HepG2 (cell line): ENCODE data around the gene FABP1. TPM values are rescaled to one million over a fixed set of nuclear protein-coding genes. Genes with fewer than 3 reads are reported as not detected.

Source experiments
- ATAC-seq: fragments of 200-7000 bp; cut with Tn5 transposase; 3 replicates; pipeline ENCODE4 v1.9.1; 2020; ENCODE audit warnings: mild to moderate bottlenecking, moderate library complexity
- BruUV-seq: library from RNA; stranded (reverse); fragments of 400-500 nt; replicated peaks from 2 replicates; lab custom pipeline; 2021; lab: Mats Ljungman, UMichigan
- CTCF ChIA-PET: fragments of 300-600 bp; formaldehyde crosslinking; extraction: SDS; loops from one replicate; lab custom pipeline; 2021; ENCODE audit warnings: low total read pairs, inconsistent platforms, low intra/inter-chr PET ratio; lab: Yijun Ruan, JAX
- POLR2A ChIA-PET: fragments of 350-600 bp; sonication (Branson Sonifier 250); formaldehyde crosslinking; loops from one replicate; lab custom pipeline; 2020; ENCODE audit warnings: antibody characterized with exemption, inconsistent platforms; lab: Yijun Ruan, JAX
- DNase-seq: peaks from one replicate; pipeline ENCODE4 v3.0.0-alpha.2; 2015; ENCODE audit warnings: low spot score
- FAIRE-seq: peaks from 3 replicates; lab custom pipeline; 2011; peaks lifted over from hg19 to GRCh38; lab: Jason Lieb, UNC
- H2AFZ ChIP-seq: one replicate; pipeline ENCODE4 v1.6.1; 2011; ENCODE audit warnings: low read length, inconsistent platforms
- H3K27ac ChIP-seq: fragments of 300-600 bp; 3 replicates; pipeline ENCODE4 v1.8.0; 2011; ENCODE audit warnings: mixed run types, mild to moderate bottlenecking, mixed read lengths, low read length, inconsistent platforms; ENCODE audit not compliant: insufficient read depth; ENCODE audit errors: extremely low read length
- H3K27me3 ChIP-seq, 2 experiments: fragments of 200-600 bp in 1 of 2; 2 replicates in 1 of 2; 3 replicates in 1 of 2; pipeline versions ENCODE4 v1.6.0 to v1.8.0; 2011; ENCODE audit warnings: low read length in 2 of 2, mild to moderate bottlenecking in 2 of 2, moderate library complexity in 2 of 2, inconsistent platforms in 1 of 2; ENCODE audit not compliant: insufficient read depth in 2 of 2, control insufficient read depth in 1 of 2
- H3K36me3 ChIP-seq, 2 experiments: fragments of 200-600 bp in 1 of 2; replicated peaks in 1 of 2; 2 replicates in 1 of 2; 3 replicates in 1 of 2; pipeline versions ENCODE4 v1.5.1 to v1.8.0; 2011; ENCODE audit warnings: low read length in 2 of 2, inconsistent platforms in 1 of 2; ENCODE audit not compliant: insufficient read depth in 2 of 2, control insufficient read depth in 1 of 2
- H3K4me1 ChIP-seq: 2 replicates; pipeline ENCODE4 v1.5.1; 2012; ENCODE audit warnings: low read length, inconsistent platforms; ENCODE audit not compliant: insufficient read depth
- H3K4me2 ChIP-seq: 2 replicates; pipeline ENCODE4 v1.6.0; 2011; ENCODE audit warnings: low read depth, low read length, inconsistent platforms
- H3K4me3 ChIP-seq, 3 experiments: fragments of 200-600 bp in 1 of 3; sonication (generic), shearing (Covaris generic) in 1 of 3; replicated peaks in 1 of 3; 2 replicates each; pipeline ENCODE4 v1.5.1; 2011 to 2016; ENCODE audit warnings: low read length in 3 of 3, inconsistent platforms in 2 of 3, low read depth in 2 of 3, mild to moderate bottlenecking in 2 of 3, control low read depth in 1 of 3, mixed read lengths in 1 of 3; ENCODE audit not compliant: insufficient read depth in 1 of 3
- H3K79me2 ChIP-seq: one replicate; pipeline ENCODE4 v1.6.1; 2011; ENCODE audit warnings: low read length, inconsistent platforms; ENCODE audit not compliant: insufficient read depth
- H3K9ac ChIP-seq: 2 replicates; pipeline ENCODE4 v1.6.0; 2011; ENCODE audit warnings: mild to moderate bottlenecking, low read depth, low read length, inconsistent platforms; ENCODE audit not compliant: insufficient read depth
- H3K9me3 ChIP-seq: 2 replicates; pipeline ENCODE4 v1.5.1; 2012; ENCODE audit warnings: mild to moderate bottlenecking, low read length
- H4K20me1 ChIP-seq: 2 replicates; pipeline ENCODE4 v1.6.0; 2011; ENCODE audit warnings: inconsistent platforms, mild to moderate bottlenecking, low read length, moderate library complexity; ENCODE audit not compliant: insufficient read depth
- BRCA1 ChIP-seq: sonication (generic); formaldehyde crosslinking; IDR thresholded peaks from 2 replicates; pipeline ENCODE4 v1.4.0; 2020; ENCODE audit warnings: missing genetic modification reagents
- DNMT1 ChIP-seq: sonication (generic); formaldehyde crosslinking; IDR thresholded peaks from 2 replicates; pipeline ENCODE4 v1.5.1; 2020; ENCODE audit warnings: mild to moderate bottlenecking, missing genetic modification reagents
- MNT ChIP-seq: fragments of 450-650 bp; IDR thresholded peaks from 2 replicates; pipeline ENCODE4 v1.6.1; 2016
- MTA3 ChIP-seq: sonication (generic); formaldehyde crosslinking; IDR thresholded peaks from 2 replicates; pipeline ENCODE4 v1.4.0; 2020; ENCODE audit warnings: missing genetic modification reagents
- MZF1 ChIP-seq: sonication (generic); formaldehyde crosslinking; IDR thresholded peaks from 2 replicates; pipeline ENCODE4 v1.8.1; 2023; ENCODE audit warnings: mild to moderate bottlenecking, missing genetic modification reagents, borderline replicate concordance
- NFIB ChIP-seq: sonication (generic); formaldehyde crosslinking; IDR thresholded peaks from 2 replicates; pipeline ENCODE4 v1.9.0; 2021; ENCODE audit warnings: missing genetic modification reagents, mild to moderate bottlenecking, borderline replicate concordance
- ONECUT2 ChIP-seq: sonication (generic); formaldehyde crosslinking; IDR thresholded peaks from 2 replicates; pipeline ENCODE4 v1.4.0; 2020; ENCODE audit warnings: missing genetic modification reagents
- SIX1 ChIP-seq: sonication (generic); formaldehyde crosslinking; IDR thresholded peaks from 2 replicates; pipeline ENCODE4 v1.4.0; 2020; ENCODE audit warnings: missing genetic modification reagents, borderline replicate concordance
- SP140L ChIP-seq: sonication (generic); formaldehyde crosslinking; IDR thresholded peaks from 2 replicates; pipeline ENCODE4 v1.4.0; 2020; ENCODE audit warnings: missing genetic modification reagents, borderline replicate concordance
- TFE3 ChIP-seq: IDR thresholded peaks from 2 replicates; pipeline ENCODE4 v1.6.1; 2016
- ZNF263 ChIP-seq: sonication (generic); formaldehyde crosslinking; IDR thresholded peaks from 2 replicates; pipeline ENCODE4 v1.4.0; 2020; ENCODE audit warnings: missing genetic modification reagents
- ZNF317 ChIP-seq: sonication (generic); formaldehyde crosslinking; IDR thresholded peaks from 2 replicates; pipeline ENCODE4 v1.5.0; 2020; ENCODE audit warnings: mild to moderate bottlenecking, missing genetic modification reagents
- ZXDC ChIP-seq: sonication (generic); formaldehyde crosslinking; IDR thresholded peaks from 2 replicates; pipeline ENCODE4 v1.5.0; 2020; ENCODE audit warnings: mild to moderate bottlenecking, missing genetic modification reagents
- WGBS: methylation state at CpG from one replicate; pipeline ENCODE4 v1.1.6; 2017; ENCODE audit warnings: low lambda C conversion rate; 5-methylcytosine and 5-hydroxymethylcytosine counted together
- in situ Hi-C: cut with HindIII; loops from 2 replicates; pipeline ENCODE4 v1.10.0; 2017; ENCODE audit warnings: low pct_unique_long_range_greater_than_20kb; ENCODE audit not compliant: extremely low pct_ligation_motif_present
- intact Hi-C: fragments of 100-400 bp; cut with micrococcal nuclease; formaldehyde crosslinking; loops from one replicate; pipeline ENCODE4 v1.10.0; 2022; ENCODE audit not compliant: unreplicated experiment
- polyA plus RNA-seq, 8 experiments: library from polyadenylated mRNA; depleted of rRNA in 3 of 8; stranded (reverse) in 7 of 8; unstranded in 1 of 8; fragments of >200 nt; fragmentation: Illumina TruSeq in 4 of 8; extraction: Trizol in 4 of 8; gene quantifications; 2 replicates each; pipeline versions ENCODE4 v1.2.1 to v1.2.3, GENCODE V29; 2011 to 2016; ENCODE audit warnings: low read depth in 4 of 8, missing spikeins in 1 of 8, mixed read lengths in 1 of 8; ENCODE audit not compliant: insufficient read depth in 1 of 8
- total RNA-seq, 5 experiments: library from RNA; depleted of rRNA; stranded (reverse); fragments of >200 nt; fragmentation: Illumina TruSeq; extraction: Trizol; gene quantifications; 2 replicates each; pipeline ENCODE4 v1.2.3, GENCODE V29; 2016; ENCODE audit warnings: low read depth in 1 of 5
- TF ChIP-seq, protein P1 (sequence below): sonication (generic); formaldehyde crosslinking; IDR thresholded peaks from 2 replicates; pipeline ENCODE4 v1.8.0; 2022; ENCODE audit warnings: mild to moderate bottlenecking, missing genetic modification reagents, moderate library complexity

FABP1 gene
- total and polyA plus RNA-seq, 2 of the 13 experiments (the other 11 are each of a cell fraction or from before 2014, with no cell fraction given), result 644 to 1,608 TPM

DNA sequence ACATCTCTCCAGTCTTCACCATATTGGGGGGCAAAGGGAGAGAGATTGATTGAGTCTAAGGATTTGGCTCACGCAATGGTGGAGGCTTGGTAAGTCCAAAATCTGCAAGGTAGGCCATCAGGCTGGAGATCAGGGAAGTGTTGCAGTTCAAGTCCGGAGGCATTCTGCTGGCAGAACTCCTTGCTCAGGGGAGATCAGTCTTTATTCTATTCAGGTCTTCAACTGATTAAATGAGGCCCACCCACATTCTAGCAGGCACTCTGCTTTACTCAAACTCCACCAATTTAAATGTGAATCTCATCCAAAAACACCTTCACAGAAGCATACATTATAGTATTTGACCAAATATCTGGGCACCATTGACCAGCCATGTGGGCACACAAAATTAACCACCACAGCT is 38.9 kb downstream of the FABP1 start (continued):
- TF ChIP-seq ZXDC, result no peak
- TF ChIP-seq NFIB (CRISPR knock-in tag), result no peak
- no peak for TF ChIP-seq SP140L

GRCh38 chr2:88087763-88088162 is 40.1 kb downstream of the FABP1 start:
- H3K9ac ChIP-seq, result no peak overlapping the region
- WGBS, result 56% methylated on average over 16 of the region's 17 CpGs
- DNase-seq (no peak), ATAC-seq (no peak), FAIRE-seq (no peak)
- CTCF ChIA-PET, result no interaction called here
- peaks cover 0 to 16% of the 10 kb centered on the region in 2 experiments; a peak in 2 of 5 replicates for H3K27me3 ChIP-seq
- H3K27ac ChIP-seq, result no peak overlapping the region
- peaks cover 5% of the 10 kb centered on the region for H3K4me1 ChIP-seq
- H4K20me1 ChIP-seq, result no peaks in the 10 kb centered on the region
- H3K4me3 ChIP-seq, result no peak overlapping the region
- POLR2A ChIA-PET, result no interaction called here
- BruUV-seq, result no TSS peak
- no peaks in the 10 kb centered on the region for H3K9me3 ChIP-seq
- no peaks in the 10 kb centered on the region for H3K79me2 ChIP-seq
- intact Hi-C loops, result no loop called here
- H3K4me2 ChIP-seq, result no peak overlapping the region
- no peak overlapping the region for H2AFZ ChIP-seq
- in situ Hi-C loops, result no loop called here
- TF ChIP-seq ONECUT2 (CRISPR knock-in tag) (no peak), SIX1 (CRISPR knock-in tag) (no peak), MZF1 (CRISPR knock-in tag) (no peak), ZNF263 (peak; percentile 59; the same call in 1 of the 2 replicates), MTA3 (CRISPR knock-in tag) (no peak), BRCA1 (CRISPR knock-in tag) (no peak), ZNF317 (CRISPR knock-in tag) (no peak), MNT (peak; percentile 18; the same call in 1 of the 2 replicates), TFE3 (CRISPR knock-in tag) (no peak), DNMT1 (CRISPR knock-in tag) (no peak)
- TF ChIP-seq, protein P1, sequence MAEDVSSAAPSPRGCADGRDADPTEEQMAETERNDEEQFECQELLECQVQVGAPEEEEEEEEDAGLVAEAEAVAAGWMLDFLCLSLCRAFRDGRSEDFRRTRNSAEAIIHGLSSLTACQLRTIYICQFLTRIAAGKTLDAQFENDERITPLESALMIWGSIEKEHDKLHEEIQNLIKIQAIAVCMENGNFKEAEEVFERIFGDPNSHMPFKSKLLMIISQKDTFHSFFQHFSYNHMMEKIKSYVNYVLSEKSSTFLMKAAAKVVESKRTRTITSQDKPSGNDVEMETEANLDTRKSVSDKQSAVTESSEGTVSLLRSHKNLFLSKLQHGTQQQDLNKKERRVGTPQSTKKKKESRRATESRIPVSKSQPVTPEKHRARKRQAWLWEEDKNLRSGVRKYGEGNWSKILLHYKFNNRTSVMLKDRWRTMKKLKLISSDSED (CRISPR knock-in tag), result no peak
- no peaks in the 10 kb centered on the region for H3K36me3 ChIP-seq
